Calu3 (cell line): ENCODE measurements around the gene PRSS23. TPM values are rescaled to one million over a fixed set of nuclear protein-coding genes. Genes with fewer than 3 reads are reported as not detected.
"Not testable (repeated sequence)": the region's sequence is repeated elsewhere in the genome, so short reads cannot be mapped to it uniquely, and the experiment has no call there.

Experiments used
- BruUV-seq: library from RNA; stranded (reverse); fragments of 400-500 nt; replicated peaks from 2 replicates; lab custom pipeline; 2021; lab: Mats Ljungman, UMichigan
- CTCF ChIA-PET: fragments of 300-600 bp; sonication (Branson Sonifier 250); formaldehyde crosslinking; loops from one replicate; lab custom pipeline; 2022; ENCODE audit warnings: antibody characterized with exemption; lab: Charles Lee
- DNase-seq: peaks from one replicate; pipeline ENCODE4 v3.0.0; 2022
- H3K27ac Mint-ChIP-seq: one replicate; pipeline ENCODE4 v1.8.0; 2022; ENCODE audit warnings: mixed read lengths; ENCODE audit not compliant: unreplicated experiment
- H3K27me3 Mint-ChIP-seq: one replicate; pipeline ENCODE4 v1.8.0; 2022; ENCODE audit warnings: mixed read lengths; ENCODE audit not compliant: unreplicated experiment
- H3K36me3 Mint-ChIP-seq: one replicate; pipeline ENCODE4 v1.8.0; 2022; ENCODE audit warnings: mild to moderate bottlenecking, moderate library complexity, mixed read lengths; ENCODE audit not compliant: insufficient read depth, unreplicated experiment
- H3K4me1 Mint-ChIP-seq: one replicate; pipeline ENCODE4 v1.8.0; 2022; ENCODE audit warnings: mild to moderate bottlenecking, low read depth, mixed read lengths; ENCODE audit not compliant: unreplicated experiment
- H3K4me3 Mint-ChIP-seq: one replicate; pipeline ENCODE4 v1.8.0; 2022; ENCODE audit warnings: mild to moderate bottlenecking, low read depth, moderate library complexity, mixed read lengths; ENCODE audit not compliant: unreplicated experiment
- H3K9me3 Mint-ChIP-seq: one replicate; pipeline ENCODE4 v1.8.0; 2022; ENCODE audit warnings: low read depth, mixed read lengths; ENCODE audit not compliant: unreplicated experiment
- CTCF ChIP-seq: fragments of 200-600 bp; IDR thresholded peaks from one replicate; pipeline ENCODE4 v1.8.0; 2022; ENCODE audit warnings: antibody characterized with exemption; ENCODE audit not compliant: unreplicated experiment
- intact Hi-C: fragments of 100-400 bp; cut with micrococcal nuclease; formaldehyde crosslinking; loops from one replicate; pipeline ENCODE4 v1.10.0; 2022; ENCODE audit not compliant: unreplicated experiment
- total RNA-seq: library from RNA; stranded (reverse); gene quantifications from 2 replicates; pipeline ENCODE4 v1.2.3, GENCODE V29; 2022

PRSS23 gene
- total RNA-seq, 1 experiment from 2014 or later = 13.9 TPM

GRCh38 chr11:86814775-86815174 is 14.4 kb downstream of the PRSS23 start:
- Mint-ChIP-seq H3K4me1 (peaks cover 47% of the 10 kb centered on the region), H3K4me3 (no peak overlapping the region), H3K9me3 (no peaks in the 10 kb centered on the region), H3K36me3 (no peaks in the 10 kb centered on the region), H3K27ac (no peak overlapping the region), H3K27me3 (no peaks in the 10 kb centered on the region)
- no peak for DNase-seq
- TF ChIP-seq CTCF = no peak
- CTCF ChIA-PET = no interaction called here
- BruUV-seq = no TSS peak
- intact Hi-C loops = no loop called here

GRCh38 chr11:86815726-86816125 is 15.4 kb downstream of the PRSS23 start:
- Mint-ChIP-seq H3K9me3 (no peaks in the 10 kb centered on the region), H3K27me3 (no peaks in the 10 kb centered on the region), H3K27ac (peak overlapping the region; percentile 67), H3K4me3 (no peak overlapping the region), H3K36me3 (no peaks in the 10 kb centered on the region), H3K4me1 (peaks cover 47% of the 10 kb centered on the region)
- TF ChIP-seq CTCF = no peak
- intact Hi-C loops = no loop called here
- no TSS peak for BruUV-seq
- CTCF ChIA-PET = interaction anchor here (1.0 kb wide), 1 partner anchor 15 kb away, joined by 3 read pairs; the partner anchor contains the start of gene PRSS23
- no peak for DNase-seq

GRCh38 chr11:86816251-86816726 is 15.9 kb downstream of the PRSS23 start:
- no peak overlapping the region for H3K4me3 Mint-ChIP-seq

GRCh38 chr11:86818462-86819192 is 18.3 kb downstream of the PRSS23 start:
- no peaks in the 10 kb centered on the region for H3K36me3 Mint-ChIP-seq
- H3K9me3 Mint-ChIP-seq = no peaks in the 10 kb centered on the region
- intact Hi-C loops = loop anchor here (1.0 kb wide), 4 partner anchors 185 to 458 kb away; no protein-coding TSS in a partner anchor
- no peaks in the 10 kb centered on the region for H3K27me3 Mint-ChIP-seq
- H3K4me1 Mint-ChIP-seq = peaks cover 26% of the 10 kb centered on the region
- CTCF ChIA-PET = no interaction called here
- no peak overlapping the region for H3K4me3 Mint-ChIP-seq
- TF ChIP-seq CTCF = peak; percentile 44
- no TSS peak for BruUV-seq
- H3K27ac Mint-ChIP-seq = no peak overlapping the region
- no peak for DNase-seq

More at GRCh38 chr11:86816251-86816726, 15.9 kb downstream of the PRSS23 start:
- DNase-seq = no peak
- H3K27ac Mint-ChIP-seq = peak overlapping the region; percentile 67
- TF ChIP-seq CTCF = no peak
- no peaks in the 10 kb centered on the region for H3K9me3 Mint-ChIP-seq
- no peaks in the 10 kb centered on the region for H3K27me3 Mint-ChIP-seq
- CTCF ChIA-PET = interaction anchor here (1.0 kb wide), 1 partner anchor 16 kb away, joined by 3 read pairs; the partner anchor contains the start of gene PRSS23
- H3K4me1 Mint-ChIP-seq = peaks cover 43% of the 10 kb centered on the region
- intact Hi-C loops = no loop called here
- no peaks in the 10 kb centered on the region for H3K36me3 Mint-ChIP-seq
- no TSS peak for BruUV-seq

GRCh38 chr11:86824139-86824538 is 23.8 kb downstream of the PRSS23 start:
- H3K9me3 Mint-ChIP-seq, DNase-seq, H3K4me1 Mint-ChIP-seq, H3K4me3 Mint-ChIP-seq, BruUV-seq, intact Hi-C loops, CTCF ChIA-PET, H3K27ac Mint-ChIP-seq, H3K27me3 Mint-ChIP-seq, H3K36me3 Mint-ChIP-seq: not testable (repeated sequence)

- H3K36me3 Mint-ChIP-seq, H3K4me3 Mint-ChIP-seq, H3K9me3 Mint-ChIP-seq, BruUV-seq, DNase-seq, H3K27ac Mint-ChIP-seq, intact Hi-C loops, H3K4me1 Mint-ChIP-seq, CTCF ChIA-PET: not testable (repeated sequence)
- H3K27me3 Mint-ChIP-seq = peaks cover 13% of the 10 kb centered on the region
These were observed 34.0 kb downstream of the PRSS23 start for GRCh38 chr11:86834376-86834775.
